Right lobe of liver (tissue), 6 donors: Measurements from ENCODE around the gene C1R. TPM values are rescaled to one million over a fixed set of nuclear protein-coding genes. Genes with fewer than 3 reads are reported as not detected.

ENCODE experiments used
- ATAC-seq, 4 donors: fragments of 200-7000 bp; cut with Tn5 transposase; one replicate each; pipeline ENCODE4 v1.9.1; 2020; ENCODE audit warnings: mild to moderate bottlenecking in 4 of 4, moderate library complexity in 4 of 4
- DNase-seq, 3 donors: peaks; one replicate each; pipeline ENCODE4 v3.0.0-alpha.2; 2020
- H3K27ac ChIP-seq, 3 donors: fragments of 200-600 bp; one replicate each; pipeline ENCODE4 v1.8.0; 2022
- H3K27me3 ChIP-seq, 2 donors: fragments of 200-600 bp; one replicate each; pipeline ENCODE4 v1.8.0; 2022
- H3K36me3 ChIP-seq, 4 donors: fragments of 200-600 bp; sonication (generic) in 1 of 4; one replicate each; pipeline versions ENCODE4 v1.5.1 to v1.8.0; 2017 to 2022; ENCODE audit warnings: control low read depth in 1 of 4
- H3K4me1 ChIP-seq, 4 donors: fragments of 200-600 bp; sonication (generic) in 1 of 4; one replicate each; pipeline versions ENCODE4 v1.5.1 to v1.8.0; 2017 to 2022; ENCODE audit warnings: control low read depth in 1 of 4
- H3K4me3 ChIP-seq, 3 donors: fragments of 200-600 bp; one replicate each; pipeline ENCODE4 v1.8.0; 2022
- H3K9me3 ChIP-seq, 4 donors: fragments of 200-600 bp; sonication (generic) in 1 of 4; one replicate each; pipeline versions ENCODE4 v1.5.1 to v1.8.0; 2017 to 2022; ENCODE audit warnings: control low read depth in 1 of 4
- POLR2A ChIP-seq: fragments of 450-650 bp; IDR thresholded peaks from one replicate; pipeline ENCODE4 v1.6.1; 2017; ENCODE audit warnings: antibody characterized with exemption, mild to moderate bottlenecking
- WGBS: methylation state at CpG from one replicate; pipeline ENCODE4 v1.1.6; 2018; ENCODE audit warnings: low coverage, low lambda C conversion rate; ENCODE audit not compliant: insufficient coverage; ENCODE audit errors: missing lambda C conversion rate; 5-methylcytosine and 5-hydroxymethylcytosine counted together
- intact Hi-C, 2 donors: fragments of 100-400 bp; cut with DNase I; formaldehyde crosslinking; loops; one replicate each; pipeline versions ENCODE4 v1.11.2 to v1.14.1; 2022
- total RNA-seq, 6 experiments: library from RNA; depleted of rRNA in 2 of 6; stranded (reverse); fragments of >200 nt in 2 of 6; fragmentation: NEBNext Ultra II Directional in 3 of 6; extraction: Animal tissue kit (Norgen Biotek cat#: 25700) in 3 of 6; gene quantifications; one replicate each; pipeline versions ENCODE4 v1.1.0 to v1.2.4, GENCODE V29; 2016 to 2023
- TF ChIP-seq, protein P1 (sequence below), 4 donors: fragments of 200-600 bp in 3 of 4; fragments of 450-650 bp in 1 of 4; IDR thresholded peaks; one replicate each; pipeline versions ENCODE4 v1.5.1 to v1.8.0; 2016 to 2022; ENCODE audit warnings: antibody characterized with exemption in 4 of 4, mild to moderate bottlenecking in 2 of 4
- donor health status: DM: no; HTN: yes; CAD: no.
- donor health status: DM: no; HTN: no; CAD: no.
- donor health status: DM: no; HTN: no; CAD: no.
- donor health status: DM: no; HTN: yes; CAD: no.
- donor health status: DM: no; HTN: yes; CAD: no.

The C1R gene
- total RNA-seq, 6 experiments from 2014 or later = 1,157 to 2,557 (median 1,950) TPM

DNA sequence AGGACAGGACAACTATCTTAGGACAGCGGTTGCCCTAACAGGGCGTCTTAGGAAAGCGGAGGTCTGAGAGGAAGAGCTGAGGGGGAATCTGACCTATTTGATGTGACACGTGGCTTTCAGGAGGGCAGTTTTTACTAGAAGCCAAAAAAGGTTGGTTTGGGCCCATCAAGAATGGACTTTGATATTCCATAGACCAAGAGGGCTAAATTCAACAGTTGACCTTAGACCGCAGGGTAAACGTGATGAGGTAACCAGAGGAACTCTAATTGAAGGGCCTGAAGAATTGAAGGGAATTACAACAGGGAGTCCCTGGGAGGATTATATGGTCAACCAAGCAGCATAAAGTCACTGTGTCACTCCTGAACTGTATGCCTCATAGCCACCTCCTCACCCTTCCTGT lies 20.2 kb downstream of the C1R start:
- 25% methylated on average over 5 of the region's 6 CpGs for WGBS
- Histone ChIP-seq H3K4me1 (peaks cover 0 to 55% (median 27%) of the 10 kb centered on the region in 4 donors), H3K27ac (peak overlapping the region; percentile 33 to 82 (median 66)), H3K27me3 (no peaks in the 10 kb centered on the region), H3K4me3 (peak overlapping the region in 1 of 3 donors; percentile 15), H3K36me3 (peaks cover 0 to 37% (median 14%) of the 10 kb centered on the region in 4 donors), H3K9me3 (no peaks in the 10 kb centered on the region)
- peak in 1 of 3 donors; percentile 75 for DNase-seq
- peak; percentile 64 to 85 (median 73) for ATAC-seq
- TF ChIP-seq, protein P1, sequence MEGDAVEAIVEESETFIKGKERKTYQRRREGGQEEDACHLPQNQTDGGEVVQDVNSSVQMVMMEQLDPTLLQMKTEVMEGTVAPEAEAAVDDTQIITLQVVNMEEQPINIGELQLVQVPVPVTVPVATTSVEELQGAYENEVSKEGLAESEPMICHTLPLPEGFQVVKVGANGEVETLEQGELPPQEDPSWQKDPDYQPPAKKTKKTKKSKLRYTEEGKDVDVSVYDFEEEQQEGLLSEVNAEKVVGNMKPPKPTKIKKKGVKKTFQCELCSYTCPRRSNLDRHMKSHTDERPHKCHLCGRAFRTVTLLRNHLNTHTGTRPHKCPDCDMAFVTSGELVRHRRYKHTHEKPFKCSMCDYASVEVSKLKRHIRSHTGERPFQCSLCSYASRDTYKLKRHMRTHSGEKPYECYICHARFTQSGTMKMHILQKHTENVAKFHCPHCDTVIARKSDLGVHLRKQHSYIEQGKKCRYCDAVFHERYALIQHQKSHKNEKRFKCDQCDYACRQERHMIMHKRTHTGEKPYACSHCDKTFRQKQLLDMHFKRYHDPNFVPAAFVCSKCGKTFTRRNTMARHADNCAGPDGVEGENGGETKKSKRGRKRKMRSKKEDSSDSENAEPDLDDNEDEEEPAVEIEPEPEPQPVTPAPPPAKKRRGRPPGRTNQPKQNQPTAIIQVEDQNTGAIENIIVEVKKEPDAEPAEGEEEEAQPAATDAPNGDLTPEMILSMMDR (IDR thresholded peaks at IDR 0.05) = no peak
- no peak for TF ChIP-seq POLR2A
- intact Hi-C loops = no loop called here

- intact Hi-C loops = no loop called here
- peaks cover 0 to 82% (median 35%) of the 10 kb centered on the region in 4 donors for H3K4me1 ChIP-seq
- TF ChIP-seq POLR2A = no peak
- TF ChIP-seq, protein P1 (IDR thresholded peaks at IDR 0.05) = no peak
- H3K9me3 ChIP-seq = no peaks in the 10 kb centered on the region
- 60% methylated on average over 1 of the region's 6 CpGs for WGBS
- peak overlapping the region; percentile 14 to 82 (median 59) for H3K27ac ChIP-seq
- H3K36me3 ChIP-seq = peaks cover 0 to 61% (median 25%) of the 10 kb centered on the region in 4 donors
- no peaks in the 10 kb centered on the region for H3K27me3 ChIP-seq
- DNase-seq (no peak), ATAC-seq (no peak)
- H3K4me3 ChIP-seq = no peak overlapping the region
Observed at GRCh38 chr12:7069386-7069785, 22.9 kb downstream of the C1R start.

DNA sequence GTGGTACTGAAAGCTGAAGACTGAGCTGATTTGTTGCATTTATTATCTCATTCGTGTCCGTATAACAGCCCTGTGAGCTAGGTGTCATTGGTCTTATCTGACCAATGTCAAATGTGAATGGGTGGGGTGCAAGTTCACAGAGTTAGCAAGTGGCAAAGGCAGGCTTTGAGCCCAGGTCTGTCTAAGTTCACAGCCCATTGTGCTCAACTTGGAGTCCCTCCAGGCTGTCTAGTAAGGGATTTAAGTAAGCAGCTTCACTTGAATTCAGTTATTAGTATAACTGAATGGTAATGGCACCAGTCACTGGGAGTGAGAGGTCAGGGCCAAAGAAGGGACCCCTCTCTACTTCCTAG lies 23.3 kb downstream of the C1R start:
- Histone ChIP-seq H3K27me3 (no peaks in the 10 kb centered on the region), H3K4me1 (peaks cover 0 to 86% (median 35%) of the 10 kb centered on the region in 4 donors), H3K36me3 (peaks cover 0 to 65% (median 25%) of the 10 kb centered on the region in 4 donors), H3K4me3 (no peak overlapping the region), H3K9me3 (no peaks in the 10 kb centered on the region), H3K27ac (peak overlapping the region; percentile 14 to 82 (median 59))
- ATAC-seq = peak; percentile 1 to 27 (median 5)
- intact Hi-C loops = no loop called here
- no peak for TF ChIP-seq POLR2A
- TF ChIP-seq, protein P1 (IDR thresholded peaks at IDR 0.05) = no peak
- DNase-seq = no peak
- WGBS = 11% methylated on average over 2 of the region's 2 CpGs

DNA sequence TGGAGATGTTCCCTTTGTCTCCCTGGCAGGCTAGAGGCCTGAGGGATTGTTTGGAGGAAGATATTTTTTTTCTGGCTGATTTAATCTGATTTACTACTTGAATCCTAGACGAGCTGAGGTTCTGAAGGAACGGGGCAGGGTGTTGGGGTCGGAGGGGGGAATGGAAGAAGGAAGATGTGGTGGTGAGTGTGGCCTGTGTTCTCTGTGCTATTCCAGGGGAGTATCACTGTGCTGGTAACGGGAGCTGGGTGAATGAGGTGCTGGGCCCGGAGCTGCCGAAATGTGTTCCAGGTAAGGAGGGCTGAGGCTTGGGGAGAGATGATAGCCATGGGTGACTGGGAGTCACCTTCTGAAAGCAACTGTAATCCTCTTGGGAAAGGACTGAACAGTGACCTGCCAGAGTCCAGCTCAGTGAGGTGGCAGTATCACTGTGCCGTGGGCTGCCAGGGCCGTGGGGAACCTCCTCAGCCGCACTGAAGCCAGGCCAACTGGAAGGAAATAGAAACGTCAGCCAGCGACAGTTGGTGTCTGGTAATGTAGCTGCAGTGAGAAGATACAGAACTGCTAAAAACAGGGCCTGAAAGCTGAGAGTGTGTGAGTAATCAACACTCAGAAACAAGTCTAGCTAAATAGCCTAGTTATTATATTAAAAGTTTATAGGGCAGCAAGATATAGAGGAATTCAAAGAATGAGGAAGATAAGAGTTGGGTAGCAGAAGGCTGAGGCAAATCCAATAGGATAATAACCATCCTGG lies 23.8 kb downstream of the C1R start:
- Histone ChIP-seq H3K27me3 (no peaks in the 10 kb centered on the region), H3K4me1 (peaks cover 0 to 87% (median 35%) of the 10 kb centered on the region in 4 donors), H3K4me3 (peak overlapping the region in 1 of 3 donors; percentile 0), H3K36me3 (peaks cover 0 to 71% (median 25%) of the 10 kb centered on the region in 4 donors), H3K27ac (peak overlapping the region; percentile 2 to 82 (median 59)), H3K9me3 (no peaks in the 10 kb centered on the region)
- DNase-seq (peak in 2 of 3 donors; percentile 66 to 79), ATAC-seq (peak; percentile 41 to 65 (median 48))
- intact Hi-C loops = no loop called here
- no peak for TF ChIP-seq POLR2A
- TF ChIP-seq, protein P1 (IDR thresholded peaks at IDR 0.05) = no peak
- WGBS = 33% methylated on average over 10 of the region's 11 CpGs
